Lower lobe of right lung (tissue), 2 donors: ENCODE measurements around the gene CPXM2. TPM values are rescaled to one million over a fixed set of nuclear protein-coding genes. Genes with fewer than 3 reads are reported as not detected.

ENCODE experiments used
- ATAC-seq, 2 donors: fragments of 200-7000 bp; cut with Tn5 transposase; one replicate each; pipeline ENCODE4 v1.9.1; 2020 to 2022; ENCODE audit warnings: mild to moderate bottlenecking in 2 of 2, moderate library complexity in 2 of 2
- DNase-seq: peaks from one replicate; pipeline ENCODE4 v3.0.0-alpha.2; 2020
- H3K27ac ChIP-seq: fragments of 200-600 bp; one replicate; pipeline ENCODE4 v1.8.0; 2022
- H3K27me3 ChIP-seq: fragments of 200-600 bp; one replicate; pipeline ENCODE4 v1.8.0; 2022; ENCODE audit warnings: low read depth
- H3K36me3 ChIP-seq: fragments of 200-600 bp; one replicate; pipeline ENCODE4 v1.8.0; 2022; ENCODE audit warnings: mild to moderate bottlenecking
- H3K4me1 ChIP-seq: fragments of 200-600 bp; one replicate; pipeline ENCODE4 v1.8.0; 2022
- H3K4me3 ChIP-seq: fragments of 200-600 bp; one replicate; pipeline ENCODE4 v1.8.0; 2022; ENCODE audit warnings: mild to moderate bottlenecking
- H3K9me3 ChIP-seq: fragments of 200-600 bp; one replicate; pipeline ENCODE4 v1.8.0; 2022
- CTCF ChIP-seq: fragments of 200-600 bp; IDR thresholded peaks from one replicate; pipeline ENCODE4 v1.8.0; 2022; ENCODE audit warnings: antibody characterized with exemption, mild to moderate bottlenecking
- intact Hi-C: fragments of 100-400 bp; cut with DNase I; formaldehyde crosslinking; loops from one replicate; pipeline ENCODE4 v1.11.0; 2022
- total RNA-seq: library from RNA; stranded (reverse); fragmentation: NEBNext Ultra II Directional; extraction: Animal tissue kit (Norgen Biotek cat#: 25700); gene quantifications from one replicate; pipeline ENCODE4 v1.2.1, GENCODE V29; 2021
- donor health status: DM: no; HTN: yes; CAD: no; lungs with severe emphysema.

CPXM2 gene
- total RNA-seq, 1 donor from 2014 or later = 6.3 TPM

DNA sequence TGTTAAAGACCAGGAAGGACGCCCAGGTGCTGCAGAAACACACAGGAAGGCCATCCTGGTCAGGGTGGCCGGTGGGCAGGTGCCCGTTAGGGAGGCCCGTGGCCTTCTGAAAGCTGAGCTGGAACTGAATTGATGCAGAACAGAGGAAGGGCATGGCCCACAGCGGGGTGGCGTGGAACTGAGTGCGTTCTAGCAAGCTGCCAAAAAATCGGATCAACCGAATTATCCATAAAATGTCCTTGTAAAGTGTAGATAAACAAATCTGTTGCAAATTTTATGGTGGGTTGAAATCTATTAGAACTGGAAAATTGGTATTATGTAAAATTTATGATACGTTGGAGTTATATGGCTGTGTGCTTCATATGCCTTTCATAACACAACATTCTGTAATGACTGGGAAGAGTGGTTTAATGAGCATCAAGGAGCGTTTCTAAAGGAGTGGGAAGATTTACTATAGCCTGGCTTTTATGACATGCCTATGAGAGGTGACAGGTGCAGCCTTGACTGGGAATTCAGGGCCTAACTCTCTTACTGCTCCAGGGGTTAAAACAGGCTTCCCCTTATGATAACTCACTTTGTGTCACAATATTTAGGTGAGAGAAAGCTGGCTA is 117.4 kb downstream of the CPXM2 start:
- Histone ChIP-seq H3K36me3 (no peaks in the 10 kb centered on the region), H3K27ac (no peak overlapping the region), H3K4me3 (no peak overlapping the region), H3K27me3 (peaks cover 7% of the 10 kb centered on the region), H3K9me3 (no peaks in the 10 kb centered on the region), H3K4me1 (no peaks in the 10 kb centered on the region)
- DNase-seq = no peak
- no peak for TF ChIP-seq CTCF
- intact Hi-C loops = no loop called here
- no peak for ATAC-seq

DNA sequence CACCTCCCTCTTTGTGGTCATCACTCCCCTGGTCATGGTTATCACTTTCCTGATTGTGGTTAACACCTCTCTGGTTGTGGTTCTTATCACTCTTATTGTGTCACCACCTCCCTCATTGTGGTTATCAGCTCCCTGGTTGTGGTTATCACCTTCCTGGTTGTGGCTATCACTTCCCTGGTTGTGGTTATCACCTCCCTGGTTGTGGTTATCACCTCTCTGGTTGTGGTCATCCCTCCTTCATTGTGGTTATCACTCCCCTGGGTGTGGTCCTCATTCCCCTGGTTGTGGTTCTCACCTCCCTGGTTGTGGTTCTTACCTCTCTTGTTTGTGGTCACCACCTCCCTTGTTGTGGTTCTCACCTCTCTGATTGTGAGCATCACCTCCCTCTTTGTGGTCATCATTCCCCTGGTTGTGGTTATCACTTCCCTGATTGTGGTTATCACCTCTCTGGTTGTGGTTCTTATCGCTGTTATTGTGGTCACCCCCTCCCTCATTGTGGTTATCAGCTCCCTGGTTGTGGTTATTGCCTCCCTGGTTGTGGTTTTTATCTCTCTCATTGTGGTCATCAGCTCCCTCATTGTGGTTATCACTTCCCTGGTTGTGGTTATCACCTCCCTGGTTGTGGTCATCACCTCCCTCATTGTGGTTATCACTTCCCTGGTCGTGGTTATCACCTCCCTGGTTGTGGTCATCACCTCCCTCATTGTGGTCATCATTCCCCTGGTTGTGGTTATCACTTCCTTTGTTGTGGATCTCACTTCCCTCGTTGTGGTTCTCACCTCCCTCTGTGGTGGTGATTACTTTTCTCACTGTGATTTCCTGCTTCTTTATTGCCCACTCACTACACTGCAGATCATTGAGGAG is 118.7 kb downstream of the CPXM2 start:
- Histone ChIP-seq H3K9me3 (no peaks in the 10 kb centered on the region), H3K4me3 (no peak overlapping the region), H3K27ac (no peak overlapping the region), H3K4me1 (no peaks in the 10 kb centered on the region), H3K36me3 (no peaks in the 10 kb centered on the region), H3K27me3 (peaks cover 12% of the 10 kb centered on the region)
- intact Hi-C loops = no loop called here
- DNase-seq (no peak), ATAC-seq (no peak)
- TF ChIP-seq CTCF = no peak

DNA sequence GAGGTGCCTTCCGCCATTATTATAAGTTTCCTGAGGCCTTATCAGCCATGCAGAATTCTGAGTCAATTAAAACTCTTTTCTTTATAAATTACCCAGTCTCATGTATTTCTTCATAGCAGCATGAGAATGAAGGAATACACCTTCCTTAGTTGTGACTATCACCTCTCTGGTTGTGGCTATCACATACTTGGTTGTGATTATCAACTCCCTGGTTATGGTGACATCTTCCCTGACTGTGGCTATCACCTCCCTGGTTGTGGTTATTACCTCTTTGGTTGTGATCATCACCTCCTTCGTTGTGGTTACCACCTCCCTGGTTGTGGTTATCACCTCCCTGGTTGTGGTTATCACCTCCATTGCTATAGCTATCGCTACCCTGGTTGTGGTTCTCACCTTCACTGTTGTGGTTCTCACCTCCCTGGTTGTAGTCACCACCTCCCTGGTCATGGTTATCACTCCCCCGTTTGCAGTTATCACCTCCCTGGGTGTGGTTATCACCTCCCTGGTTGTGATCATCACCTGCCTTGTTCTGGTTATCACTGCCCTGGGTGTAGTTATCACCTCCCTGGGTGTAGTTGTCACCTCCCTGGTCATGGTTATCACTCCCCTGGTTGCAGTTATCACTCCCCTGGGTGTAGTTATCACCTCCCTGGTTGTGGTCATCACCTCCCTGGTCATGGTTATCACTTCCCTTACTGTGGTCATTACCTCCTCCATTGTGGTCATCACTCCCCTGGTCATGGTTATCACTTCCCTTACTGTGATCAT is 119.5 kb downstream of the CPXM2 start:
- H3K4me3 ChIP-seq = no peak overlapping the region
- peaks cover 7% of the 10 kb centered on the region for H3K27me3 ChIP-seq
- H3K27ac ChIP-seq = no peak overlapping the region
- TF ChIP-seq CTCF = no peak
- DNase-seq (no peak), ATAC-seq (no peak)
- no peaks in the 10 kb centered on the region for H3K4me1 ChIP-seq
- no peaks in the 10 kb centered on the region for H3K36me3 ChIP-seq
- intact Hi-C loops = no loop called here
- no peaks in the 10 kb centered on the region for H3K9me3 ChIP-seq

GRCh38 chr10:123769647-123770046 is 122.0 kb downstream of the CPXM2 start:
- TF ChIP-seq CTCF = no peak
- H3K36me3 ChIP-seq = no peaks in the 10 kb centered on the region
- intact Hi-C loops = no loop called here
- no peak overlapping the region for H3K27ac ChIP-seq
- peaks cover 7% of the 10 kb centered on the region for H3K27me3 ChIP-seq
- no peak for DNase-seq
- no peaks in the 10 kb centered on the region for H3K9me3 ChIP-seq
- no peaks in the 10 kb centered on the region for H3K4me1 ChIP-seq
- ATAC-seq = no peak
- no peak overlapping the region for H3K4me3 ChIP-seq

GRCh38 chr10:123766761-123767160 is 124.8 kb downstream of the CPXM2 start:
- intact Hi-C loops = no loop called here
- Histone ChIP-seq H3K36me3 (no peaks in the 10 kb centered on the region), H3K27me3 (peaks cover 13% of the 10 kb centered on the region), H3K9me3 (no peaks in the 10 kb centered on the region), H3K4me1 (no peaks in the 10 kb centered on the region), H3K27ac (no peak overlapping the region), H3K4me3 (no peak overlapping the region)
- no peak for DNase-seq
- no peak for TF ChIP-seq CTCF
- ATAC-seq = no peak
